Tibial artery (tissue), 4 donors: ENCODE results near the gene SLC24A4.

Experiments
- DNase-seq, 2 donors: peaks; one replicate each; pipeline ENCODE4 v3.0.0-alpha.2; 2019
- H3K27ac ChIP-seq, 2 donors: fragments of 200-600 bp; sonication (generic) in 1 of 2; 1 replicate in 1 of 2; 2 replicates in 1 of 2; pipeline ENCODE4 v1.5.1; 2018 to 2019; ENCODE audit warnings: mild to moderate bottlenecking in 1 of 2
- H3K27me3 ChIP-seq, 2 donors: fragments of 200-600 bp; sonication (generic) in 1 of 2; one replicate each; pipeline versions ENCODE4 v1.5.1 to v1.6.0; 2016 to 2019
- H3K36me3 ChIP-seq, 3 donors: fragments of 200-600 bp; sonication (generic) in 2 of 3; one replicate each; pipeline ENCODE4 v1.5.1; 2016 to 2019; ENCODE audit warnings: mild to moderate bottlenecking in 2 of 3
- H3K4me1 ChIP-seq, 4 donors: fragments of 200-600 bp; sonication (generic) in 2 of 4; 1 replicate in 3 of 4; 2 replicates in 1 of 4; pipeline ENCODE4 v1.5.1; 2016 to 2019
- H3K4me3 ChIP-seq, 2 donors: fragments of 200-600 bp; sonication (generic) in 1 of 2; 1 replicate in 1 of 2; 2 replicates in 1 of 2; pipeline ENCODE4 v1.5.1; 2018 to 2019; ENCODE audit warnings: mild to moderate bottlenecking in 2 of 2
- H3K9me3 ChIP-seq, 3 donors: fragments of 200-600 bp; sonication (generic) in 1 of 3; one replicate each; pipeline ENCODE4 v1.5.1; 2016 to 2019
- intact Hi-C: fragments of 100-400 bp; cut with DNase I; formaldehyde crosslinking; loops from one replicate; pipeline ENCODE4 v1.15.0; 2023; ENCODE audit warnings: low total_unique reads
- TF ChIP-seq, protein P1 (sequence below), 2 experiments: fragments of 200-600 bp in 1 of 2; fragments of 450-650 bp in 1 of 2; IDR thresholded peaks; one replicate each; pipeline ENCODE4 v1.5.1; 2017 to 2019; ENCODE audit warnings: antibody characterized with exemption in 2 of 2, mild to moderate bottlenecking in 1 of 2, moderate library complexity in 1 of 2

The SLC24A4 gene

DNA sequence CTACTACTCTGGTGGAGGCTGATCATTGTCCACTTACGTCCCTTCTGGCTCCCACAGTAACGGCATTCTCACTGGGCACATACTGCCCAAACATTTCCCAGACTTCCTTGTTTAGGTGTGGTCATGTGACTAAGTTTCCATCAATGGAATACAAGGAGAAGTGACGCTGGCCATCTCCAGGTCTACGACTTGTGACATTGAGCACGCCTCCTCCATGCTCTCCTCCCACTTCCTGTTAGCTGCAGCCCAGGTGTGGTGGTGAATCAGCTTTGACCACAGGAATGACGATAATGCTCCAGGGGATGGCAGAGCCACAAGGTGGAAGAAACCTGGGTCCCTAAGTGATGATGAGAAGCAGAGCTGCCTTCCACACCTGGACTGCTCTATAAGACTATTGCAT lies 6.0 kb upstream of the SLC24A4 start:
- H3K4me1 ChIP-seq: peaks cover 0 to under 1% (median 0%) of the 10 kb centered on the region in 4 donors
- TF ChIP-seq, protein P1, sequence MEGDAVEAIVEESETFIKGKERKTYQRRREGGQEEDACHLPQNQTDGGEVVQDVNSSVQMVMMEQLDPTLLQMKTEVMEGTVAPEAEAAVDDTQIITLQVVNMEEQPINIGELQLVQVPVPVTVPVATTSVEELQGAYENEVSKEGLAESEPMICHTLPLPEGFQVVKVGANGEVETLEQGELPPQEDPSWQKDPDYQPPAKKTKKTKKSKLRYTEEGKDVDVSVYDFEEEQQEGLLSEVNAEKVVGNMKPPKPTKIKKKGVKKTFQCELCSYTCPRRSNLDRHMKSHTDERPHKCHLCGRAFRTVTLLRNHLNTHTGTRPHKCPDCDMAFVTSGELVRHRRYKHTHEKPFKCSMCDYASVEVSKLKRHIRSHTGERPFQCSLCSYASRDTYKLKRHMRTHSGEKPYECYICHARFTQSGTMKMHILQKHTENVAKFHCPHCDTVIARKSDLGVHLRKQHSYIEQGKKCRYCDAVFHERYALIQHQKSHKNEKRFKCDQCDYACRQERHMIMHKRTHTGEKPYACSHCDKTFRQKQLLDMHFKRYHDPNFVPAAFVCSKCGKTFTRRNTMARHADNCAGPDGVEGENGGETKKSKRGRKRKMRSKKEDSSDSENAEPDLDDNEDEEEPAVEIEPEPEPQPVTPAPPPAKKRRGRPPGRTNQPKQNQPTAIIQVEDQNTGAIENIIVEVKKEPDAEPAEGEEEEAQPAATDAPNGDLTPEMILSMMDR (IDR thresholded peaks at IDR 0.05): no peak
- H3K9me3 ChIP-seq: no peaks in the 10 kb centered on the region
- intact Hi-C loops: no loop called here
- no peak for DNase-seq
- no peak overlapping the region for H3K27ac ChIP-seq
- H3K27me3 ChIP-seq: no peaks in the 10 kb centered on the region
- H3K36me3 ChIP-seq: no peaks in the 10 kb centered on the region
- H3K4me3 ChIP-seq: no peak overlapping the region

DNA sequence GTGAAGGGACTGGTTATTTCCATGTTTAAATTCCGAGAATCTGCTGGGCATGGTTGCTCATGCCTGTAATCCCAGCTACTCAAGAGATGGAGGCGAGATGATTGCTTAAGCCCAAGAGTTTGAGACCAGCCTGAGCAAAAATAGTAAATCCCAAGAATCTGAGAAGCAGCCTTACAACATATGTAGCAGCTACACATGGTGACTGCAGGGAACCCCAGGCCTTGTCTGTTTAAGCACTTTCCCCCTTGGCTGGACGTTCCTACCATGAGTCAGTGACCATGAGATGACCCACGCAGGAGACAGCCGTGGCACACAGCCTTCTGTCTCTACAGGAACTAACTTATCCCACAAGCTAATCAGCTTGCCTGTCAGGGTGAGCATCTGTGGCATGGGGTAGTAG lies 5.5 kb upstream of the SLC24A4 start:
- DNase-seq: peak in 1 of 2 donors; percentile 28
- H3K27me3 ChIP-seq: peaks cover 0 to 2% of the 10 kb centered on the region in 2 donors
- no peak overlapping the region for H3K27ac ChIP-seq
- TF ChIP-seq, protein P1 (IDR thresholded peaks at IDR 0.05): no peak
- H3K36me3 ChIP-seq: no peaks in the 10 kb centered on the region
- no peaks in the 10 kb centered on the region for H3K9me3 ChIP-seq
- intact Hi-C loops: no loop called here
- H3K4me3 ChIP-seq: no peak overlapping the region
- peaks cover 0 to 6% (median under 1%) of the 10 kb centered on the region in 4 donors for H3K4me1 ChIP-seq

GRCh38 chr14:92321701-92322100 lies 1.3 kb upstream of the SLC24A4 start:
- Histone ChIP-seq H3K27ac (no peak overlapping the region), H3K4me1 (peaks cover 0 to 23% (median 15%) of the 10 kb centered on the region in 4 donors), H3K9me3 (no peaks in the 10 kb centered on the region), H3K36me3 (no peaks in the 10 kb centered on the region), H3K4me3 (no peak overlapping the region), H3K27me3 (peaks cover 0 to 27% of the 10 kb centered on the region in 2 donors)
- intact Hi-C loops: no loop called here
- no peak for DNase-seq
- TF ChIP-seq, protein P1 (IDR thresholded peaks at IDR 0.05): no peak

GRCh38 chr14:92322516-92322915 lies 449 bp upstream of the SLC24A4 start:
- Histone ChIP-seq H3K4me1 (peaks cover 0 to 23% (median 15%) of the 10 kb centered on the region in 4 donors), H3K27me3 (peaks cover 0 to 27% of the 10 kb centered on the region in 2 donors), H3K4me3 (peak overlapping the region; percentile 43 to 52), H3K27ac (no peak overlapping the region), H3K9me3 (no peaks in the 10 kb centered on the region), H3K36me3 (no peaks in the 10 kb centered on the region)
- no peak for DNase-seq
- TF ChIP-seq, protein P1 (IDR thresholded peaks at IDR 0.05): no peak
- intact Hi-C loops: no loop called here

DNA sequence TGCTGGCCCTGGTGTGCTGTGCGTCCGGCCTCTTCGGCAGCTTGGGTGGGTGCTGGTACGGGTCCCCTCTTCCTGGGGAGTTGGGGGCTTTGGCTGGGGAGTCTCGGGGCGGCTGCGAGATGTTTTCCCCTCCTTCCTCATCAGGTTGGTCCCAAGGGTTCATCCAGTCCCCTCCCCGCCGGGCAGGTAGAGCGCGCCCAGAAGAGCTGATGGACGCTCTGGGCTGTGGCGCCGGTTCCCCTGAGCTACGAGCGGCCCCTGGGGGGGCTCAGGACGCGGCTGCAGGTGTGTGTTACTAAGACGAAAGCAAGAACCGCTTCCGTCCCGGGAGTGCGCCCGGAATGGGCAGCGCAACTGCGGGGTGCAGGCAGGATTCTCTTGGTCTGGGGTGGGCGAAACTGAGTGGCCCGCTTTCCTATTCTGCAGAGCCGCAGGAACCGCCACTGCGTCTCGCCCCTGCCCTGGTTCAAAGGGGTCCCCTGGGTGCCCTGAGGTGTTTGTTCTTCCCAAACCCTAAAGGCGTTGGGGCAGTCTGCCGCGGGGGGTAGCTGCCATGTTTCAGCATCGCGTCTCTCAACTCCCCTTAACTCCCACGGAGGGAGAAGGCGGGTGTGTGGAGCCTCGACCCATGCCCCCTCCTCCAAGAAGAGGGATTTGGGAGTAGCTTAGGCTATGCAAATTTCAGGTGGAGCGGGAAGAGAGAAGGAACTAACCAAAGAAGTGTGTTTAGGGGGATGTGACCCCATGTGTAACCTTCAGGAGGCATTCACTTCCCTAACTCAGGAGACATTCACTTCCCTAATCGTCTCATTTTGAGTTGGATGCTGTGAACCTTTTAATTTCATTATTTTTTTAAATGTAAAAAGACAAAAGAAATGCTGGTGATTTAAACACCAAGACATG lies 1.2 kb downstream of the SLC24A4 start:
- intact Hi-C loops: no loop called here
- TF ChIP-seq, protein P1 (IDR thresholded peaks at IDR 0.05): no peak
- H3K36me3 ChIP-seq: no peaks in the 10 kb centered on the region
- H3K9me3 ChIP-seq: no peaks in the 10 kb centered on the region
- H3K27me3 ChIP-seq: peaks cover 0 to 27% of the 10 kb centered on the region in 2 donors
- no peak for DNase-seq
- peak overlapping the region; percentile 43 to 52 for H3K4me3 ChIP-seq
- H3K27ac ChIP-seq: no peak overlapping the region
- H3K4me1 ChIP-seq: peaks cover 0 to 23% (median 15%) of the 10 kb centered on the region in 4 donors
